Fibroblast of the conjunctiva (primary cell): ENCODE results near the gene SGSH.
"Not testable (repeated sequence)": the region's sequence is repeated elsewhere in the genome, so short reads cannot be mapped to it uniquely, and the experiment has no call there.

ENCODE experiments used
- DNase-seq: peaks from one replicate; pipeline ENCODE4 v3.0.0-alpha.2; 2010; ENCODE audit warnings: low read depth

SGSH gene

GRCh38 chr17:80220054-80220735, at the start of gene SGSH, which contains the start of gene SLC26A11:
Gene SGSH (minus strand): TSS chr17:80220333. CDS start chr17:80220313, 20 bp downstream.
Gene SLC26A11 (plus strand): TSS chr17:80220427. CDS start chr17:80221561, 1,134 bp downstream.
- DNase-seq: peak; percentile 8

DNA sequence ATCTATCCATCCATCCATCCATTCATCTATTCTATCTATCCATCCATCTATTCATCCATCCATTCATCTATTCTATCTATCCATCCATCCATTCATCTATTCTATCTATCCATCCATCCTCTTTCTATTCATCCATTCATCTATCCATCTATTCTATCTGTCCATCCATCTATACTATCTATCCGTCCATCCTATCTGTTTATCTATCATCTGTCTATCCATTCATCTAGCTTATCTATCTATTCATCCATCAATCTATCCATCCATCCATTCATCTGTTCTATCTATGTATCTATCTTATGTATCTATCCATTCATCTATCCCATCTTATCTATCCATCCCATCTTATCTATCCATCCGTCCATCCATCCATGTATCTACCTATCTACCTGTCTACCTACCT, 49.3 kb upstream of the SGSH start:
- DNase-seq: no peak

- no peak for DNase-seq
These were observed 48.3 kb upstream of the SGSH start for GRCh38 chr17:80268427-80268826.

DNA sequence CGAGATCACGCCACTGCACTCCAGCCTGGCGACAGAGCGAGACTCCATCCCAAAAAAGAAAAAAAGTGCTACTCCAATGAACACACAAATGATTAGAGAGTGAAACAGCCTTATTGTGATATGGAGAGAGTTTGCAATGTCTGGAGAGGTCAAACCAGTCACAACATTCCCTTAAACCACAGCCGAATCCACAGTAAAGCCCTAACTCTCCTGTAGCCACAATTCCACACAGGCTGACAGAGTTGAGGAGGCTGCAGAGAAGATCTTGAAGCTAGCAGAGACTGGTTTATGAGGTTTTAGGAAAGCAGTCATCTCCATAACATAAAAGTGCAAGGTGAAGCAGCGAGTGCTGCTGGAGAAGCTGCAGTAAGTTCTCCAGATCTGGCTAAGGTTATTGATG, 47.3 kb upstream of the SGSH start:
- DNase-seq: no peak

DNA sequence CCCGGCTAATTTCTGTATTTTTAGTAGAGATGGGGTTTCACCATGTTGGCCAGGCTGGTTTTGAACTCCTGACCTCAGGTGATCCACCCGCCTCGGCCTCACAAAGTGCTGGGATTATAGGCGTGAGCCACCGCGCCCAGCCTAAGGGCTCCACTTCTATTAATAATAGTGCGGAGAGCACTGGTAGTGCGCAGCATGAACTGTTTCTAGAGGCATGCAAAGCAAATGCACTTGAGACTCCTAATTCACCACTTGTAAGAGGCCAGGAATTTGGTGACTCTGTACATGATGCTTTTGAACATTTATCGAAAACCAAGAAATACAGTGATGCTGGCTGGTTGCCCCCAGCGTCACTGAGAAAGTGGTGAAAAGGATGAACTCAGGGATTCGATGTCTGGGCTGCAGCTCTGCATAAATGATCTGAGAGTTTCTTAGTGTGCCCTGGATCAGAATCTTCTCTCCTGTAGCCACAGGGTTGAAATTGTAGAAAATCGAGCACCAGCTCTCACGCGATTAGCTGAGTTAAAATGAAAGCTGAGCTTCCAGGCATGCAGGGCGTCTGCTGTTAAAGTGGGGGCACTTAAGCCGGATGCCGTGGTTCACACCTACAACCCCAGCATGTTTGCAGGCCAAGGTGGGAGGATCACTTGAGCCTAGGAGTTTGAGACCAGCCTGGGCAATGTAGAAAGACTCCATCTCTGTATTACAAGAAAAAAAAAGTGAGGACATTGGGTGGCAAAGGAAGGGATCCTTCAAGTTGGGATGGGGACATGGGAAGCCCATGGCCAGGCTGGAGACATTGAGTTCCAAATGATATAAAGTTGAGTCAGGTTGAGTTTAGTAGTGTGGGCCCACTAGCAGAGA, 45.3 kb upstream of the SGSH start:
- DNase-seq: no peak

- no peak for DNase-seq
These were observed 44.3 kb upstream of the SGSH start for GRCh38 chr17:80264205-80265075.

DNA sequence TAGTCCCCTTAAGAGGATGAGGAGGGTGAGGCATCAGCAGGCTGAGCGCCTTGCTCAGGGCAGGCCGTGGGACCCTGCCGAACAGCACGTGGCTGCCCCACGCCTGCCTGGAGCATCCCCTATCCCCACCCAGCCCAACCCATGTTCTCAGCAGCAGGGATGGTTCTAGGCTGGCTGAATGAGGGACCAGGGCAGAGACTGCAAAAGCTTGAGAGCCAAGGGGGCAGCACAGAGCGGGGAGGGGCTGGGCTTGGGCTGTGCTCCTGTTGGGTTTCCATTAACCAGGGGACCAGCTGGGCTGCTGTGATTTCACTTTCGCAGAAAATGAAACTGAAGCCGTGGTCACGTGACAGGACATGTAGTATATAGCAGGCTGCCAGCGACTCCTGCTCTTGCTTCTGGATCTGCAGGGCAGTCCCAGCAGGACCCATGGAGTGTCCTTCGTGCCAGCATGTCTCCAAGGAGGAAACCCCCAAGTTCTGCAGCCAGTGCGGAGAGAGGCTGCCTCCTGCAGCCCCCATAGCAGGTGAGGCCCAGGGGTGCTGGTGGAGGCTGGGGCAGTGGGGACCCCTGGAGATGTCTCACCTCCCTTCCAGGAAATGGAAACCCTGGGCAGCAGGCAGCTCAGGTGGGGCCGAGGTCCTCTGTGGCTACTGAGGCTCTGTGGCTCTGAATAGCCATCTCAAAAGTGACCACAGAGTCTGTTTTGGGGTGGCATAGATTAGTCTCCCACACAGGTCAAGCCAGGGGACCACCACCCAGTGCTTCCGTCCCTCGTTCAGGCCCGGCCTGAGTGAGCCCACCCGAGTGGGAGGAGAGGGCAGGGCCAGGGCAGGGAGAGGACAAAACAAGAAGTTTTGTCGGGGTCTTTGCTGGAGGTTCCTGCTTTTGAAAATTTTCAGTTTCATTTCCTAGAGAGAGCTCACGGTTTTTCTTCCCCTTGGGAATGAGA, 43.4 kb upstream of the SGSH start:
- peak; percentile 81 for DNase-seq

GRCh38 chr17:80262775-80263244, 42.7 kb upstream of the SGSH start:
- no peak for DNase-seq

DNA sequence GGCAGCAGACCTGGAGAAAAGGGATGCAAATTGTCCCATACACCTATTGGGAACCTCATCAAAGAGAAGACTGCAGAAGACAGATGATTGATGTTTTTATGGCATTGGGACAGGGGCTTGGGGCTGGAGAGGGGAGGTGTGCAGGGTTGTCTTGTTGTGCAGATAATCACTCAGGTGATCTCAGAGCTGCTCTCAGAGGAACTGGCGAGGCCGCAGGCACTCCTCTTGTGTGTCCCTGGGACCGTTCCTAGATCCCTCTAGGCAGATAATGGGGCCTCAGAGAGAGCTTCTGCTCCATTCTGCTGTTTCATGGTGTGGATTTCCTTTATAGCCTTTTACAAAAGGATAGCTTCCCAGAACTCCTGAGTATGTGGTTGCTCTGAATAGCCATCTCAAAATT, 42.2 kb upstream of the SGSH start:
- DNase-seq: no peak

- DNase-seq: no peak
These were observed 41.8 kb upstream of the SGSH start for GRCh38 chr17:80261895-80262279.

DNA sequence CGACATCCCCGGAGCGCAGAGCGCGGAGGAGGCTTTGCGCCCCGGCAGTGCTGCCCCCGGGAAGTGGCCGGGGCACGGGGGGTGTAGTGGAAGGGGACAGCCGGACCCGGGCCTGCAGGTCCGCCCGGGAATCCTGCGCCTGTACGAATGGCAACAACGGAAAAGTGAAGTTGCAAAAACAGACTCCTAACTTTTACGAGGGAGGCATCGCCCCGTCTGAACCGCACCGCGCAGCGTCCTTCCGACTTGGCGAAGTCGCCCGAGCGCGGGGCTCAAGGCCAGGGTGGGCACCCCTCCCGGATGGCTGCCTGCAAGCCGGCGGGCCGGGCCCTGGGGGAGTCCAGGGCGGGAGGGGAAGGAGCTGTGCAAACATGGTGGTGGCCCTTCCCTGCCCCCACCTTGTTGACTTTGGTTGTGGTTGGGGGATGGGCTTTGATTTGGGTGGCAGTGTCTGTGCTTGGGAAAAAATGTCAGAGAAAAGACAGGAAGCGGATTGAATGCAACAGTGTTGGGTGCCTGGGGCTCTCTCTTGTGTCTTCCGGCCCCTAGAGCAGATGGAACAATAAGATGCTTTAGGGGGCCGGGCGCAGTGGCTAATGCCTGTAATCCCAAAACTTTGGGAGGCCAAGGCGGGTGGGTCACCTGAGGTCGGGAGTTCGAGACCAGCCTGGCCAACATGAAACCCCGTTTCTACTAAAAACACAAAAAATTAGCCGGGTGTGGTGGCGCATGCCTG, 41.2 kb upstream of the SGSH start:
- DNase-seq: peak; percentile 20

- no peak for DNase-seq
These were observed 40.6 kb upstream of the SGSH start, which contains the start of gene RNF213 for GRCh38 chr17:80260791-80261158. Gene RNF213 (plus strand): TSS chr17:80260852. CDS start chr17:80263682, 2,830 bp downstream.

- peak; percentile 27 for DNase-seq
These were observed 40.0 kb upstream of the SGSH start for GRCh38 chr17:80260069-80260535.

- DNase-seq: no peak
These were observed 39.4 kb upstream of the SGSH start for GRCh38 chr17:80259457-80260068.

- DNase-seq: not testable (repeated sequence)
These were observed 38.2 kb upstream of the SGSH start for GRCh38 chr17:80258296-80258695.

- no peak for DNase-seq
These were observed 37.6 kb upstream of the SGSH start for GRCh38 chr17:80257716-80258213.

- DNase-seq: no peak
These were observed 35.9 kb upstream of the SGSH start for GRCh38 chr17:80256034-80256350.

DNA sequence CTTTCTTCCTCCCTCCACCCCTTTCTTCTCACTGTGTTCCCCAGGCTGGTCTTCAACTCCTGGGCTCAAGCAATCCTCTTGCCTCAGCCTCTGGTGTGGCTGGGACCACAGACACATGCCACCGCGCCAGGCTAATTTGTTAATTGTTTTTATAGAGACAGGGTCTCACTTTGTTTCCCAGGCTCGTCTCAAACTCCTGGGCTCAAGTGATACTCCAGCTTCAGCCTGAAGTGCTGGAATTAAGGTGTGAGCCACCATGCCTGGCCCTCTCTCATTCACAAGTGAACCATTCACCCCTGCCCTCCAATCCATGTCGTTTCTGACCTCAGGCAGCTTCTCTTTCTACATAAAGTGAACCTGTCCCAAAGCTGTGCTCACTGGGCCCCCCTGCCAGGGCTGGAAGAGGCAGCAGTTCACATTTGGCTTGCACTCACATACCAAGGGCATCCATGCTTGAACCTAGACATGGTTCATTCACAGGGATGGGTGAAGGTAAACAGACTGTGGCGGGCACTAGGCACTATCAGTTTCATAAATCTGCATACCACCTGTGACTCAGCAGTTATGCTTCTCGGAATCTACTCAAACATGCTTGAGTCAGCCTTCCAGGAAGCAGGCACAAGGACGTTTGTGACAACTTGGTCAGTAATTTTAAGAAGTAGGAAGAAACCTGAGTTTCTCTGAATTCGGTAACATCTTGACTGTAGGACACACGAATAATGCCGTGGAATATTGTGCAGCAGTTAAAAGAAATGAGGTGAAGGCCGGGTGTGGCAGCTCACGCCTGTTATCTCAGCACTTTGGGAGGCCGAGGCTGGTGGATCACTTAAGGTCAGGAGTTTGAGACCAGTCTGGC, 34.5 kb upstream of the SGSH start:
- DNase-seq: peak; percentile 57
